Cardiac muscle cell (in vitro differentiated cells and primary cell): Measurements from ENCODE around the gene LGALS8. TPM values are rescaled to one million over a fixed set of nuclear protein-coding genes. Genes with fewer than 3 reads are reported as not detected.
"Not testable (repeated sequence)": the region's sequence is repeated elsewhere in the genome, so short reads cannot be mapped to it uniquely, and the experiment has no call there.

Source experiments
- DNase-seq, 2 donors: peaks; one replicate each; pipeline versions ENCODE4 v3.0.0 to v3.0.0-alpha.2; 2010 to 2017; ENCODE audit warnings: low read depth in 1 of 2, low spot score in 1 of 2
- H3K27ac ChIP-seq: fragments of 200-600 bp; sonication (generic); 2 replicates; pipeline ENCODE4 v1.5.1; 2016
- H3K27me3 ChIP-seq: fragments of 200-600 bp; sonication (generic); 2 replicates; pipeline ENCODE4 v1.6.0; 2016; ENCODE audit warnings: control low read depth
- H3K36me3 ChIP-seq: fragments of 200-600 bp; sonication (generic); 2 replicates; pipeline ENCODE4 v1.5.1; 2016; ENCODE audit warnings: control low read depth
- H3K4me1 ChIP-seq: fragments of 200-600 bp; sonication (generic); 2 replicates; pipeline ENCODE4 v1.8.1; 2017; ENCODE audit warnings: low read depth, mild to moderate bottlenecking, mixed run types
- H3K4me3 ChIP-seq: fragments of 200-600 bp; sonication (generic); 2 replicates; pipeline ENCODE4 v1.5.1; 2016; ENCODE audit warnings: mild to moderate bottlenecking
- H3K9me3 ChIP-seq: fragments of 200-600 bp; sonication (generic); 2 replicates; pipeline ENCODE4 v1.5.1; 2017; ENCODE audit warnings: low read depth, mild to moderate bottlenecking, control low read depth
- polyA plus RNA-seq: library from polyadenylated mRNA; unstranded; fragments of >200 nt; fragmentation: Nextera tagmentation; extraction: Ambion mirVana; gene quantifications from 2 replicates; pipeline ENCODE4 v1.2.1, GENCODE V29; 2016
- total RNA-seq: library from RNA; depleted of rRNA; stranded (reverse); fragments of >200 nt; gene quantifications from 2 replicates; pipeline ENCODE4 v1.2.3, GENCODE V29; 2016
- TF ChIP-seq, protein P1 (sequence below): IDR thresholded peaks from 2 replicates; pipeline ENCODE4 v1.5.1; 2012; ENCODE audit warnings: low read depth, mild to moderate bottlenecking, low read length

Gene LGALS8
- 14.4 TPM in 2 replicates for total RNA-seq
- 14.2 and 19.0 TPM in 2 replicates for polyA plus RNA-seq

- DNase-seq = peak; percentile 64 to 89
- Histone ChIP-seq H3K27me3 (no peaks in the 10 kb centered on the region), H3K4me1 (no peaks in the 10 kb centered on the region), H3K27ac (no peak within 1 kb of the TSS), H3K36me3 (no peaks in the 10 kb centered on the region), H3K4me3 (peak within 1 kb of the TSS; percentile 42), H3K9me3 (no peaks in the 10 kb centered on the region)
- TF ChIP-seq, protein P1, sequence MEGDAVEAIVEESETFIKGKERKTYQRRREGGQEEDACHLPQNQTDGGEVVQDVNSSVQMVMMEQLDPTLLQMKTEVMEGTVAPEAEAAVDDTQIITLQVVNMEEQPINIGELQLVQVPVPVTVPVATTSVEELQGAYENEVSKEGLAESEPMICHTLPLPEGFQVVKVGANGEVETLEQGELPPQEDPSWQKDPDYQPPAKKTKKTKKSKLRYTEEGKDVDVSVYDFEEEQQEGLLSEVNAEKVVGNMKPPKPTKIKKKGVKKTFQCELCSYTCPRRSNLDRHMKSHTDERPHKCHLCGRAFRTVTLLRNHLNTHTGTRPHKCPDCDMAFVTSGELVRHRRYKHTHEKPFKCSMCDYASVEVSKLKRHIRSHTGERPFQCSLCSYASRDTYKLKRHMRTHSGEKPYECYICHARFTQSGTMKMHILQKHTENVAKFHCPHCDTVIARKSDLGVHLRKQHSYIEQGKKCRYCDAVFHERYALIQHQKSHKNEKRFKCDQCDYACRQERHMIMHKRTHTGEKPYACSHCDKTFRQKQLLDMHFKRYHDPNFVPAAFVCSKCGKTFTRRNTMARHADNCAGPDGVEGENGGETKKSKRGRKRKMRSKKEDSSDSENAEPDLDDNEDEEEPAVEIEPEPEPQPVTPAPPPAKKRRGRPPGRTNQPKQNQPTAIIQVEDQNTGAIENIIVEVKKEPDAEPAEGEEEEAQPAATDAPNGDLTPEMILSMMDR = no peak
These were observed at the start of gene LGALS8 for GRCh38 chr1:236523704-236524141. Gene LGALS8 (plus strand): TSS chr1:236523982. CDS start chr1:236526071, 2,089 bp downstream.

DNA sequence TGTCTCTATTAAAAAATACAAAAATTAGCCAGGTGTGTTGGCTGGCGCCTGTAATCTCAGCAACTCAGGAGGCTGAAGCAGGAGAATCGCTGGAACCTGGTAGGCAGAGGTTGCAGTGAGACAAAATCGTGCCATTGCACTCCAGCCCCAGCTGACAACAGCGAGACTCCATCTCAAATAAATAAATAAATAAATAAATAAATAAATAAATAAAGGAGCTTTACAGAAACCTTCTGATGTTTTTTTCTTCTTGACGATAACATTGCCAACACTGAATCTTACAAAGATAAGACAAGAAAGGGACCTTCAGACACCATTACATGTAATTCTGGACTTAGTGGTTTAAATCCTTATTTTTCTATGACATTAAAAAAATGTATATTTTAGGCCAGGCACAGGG lies 47.8 kb upstream of the LGALS8 start:
- no peak for DNase-seq
- TF ChIP-seq, protein P1 = no peak
- Histone ChIP-seq H3K27me3 (no peaks in the 10 kb centered on the region), H3K36me3 (no peaks in the 10 kb centered on the region), H3K9me3 (no peaks in the 10 kb centered on the region), H3K4me3 (no peak overlapping the region), H3K27ac (no peak overlapping the region), H3K4me1 (no peaks in the 10 kb centered on the region)

DNA sequence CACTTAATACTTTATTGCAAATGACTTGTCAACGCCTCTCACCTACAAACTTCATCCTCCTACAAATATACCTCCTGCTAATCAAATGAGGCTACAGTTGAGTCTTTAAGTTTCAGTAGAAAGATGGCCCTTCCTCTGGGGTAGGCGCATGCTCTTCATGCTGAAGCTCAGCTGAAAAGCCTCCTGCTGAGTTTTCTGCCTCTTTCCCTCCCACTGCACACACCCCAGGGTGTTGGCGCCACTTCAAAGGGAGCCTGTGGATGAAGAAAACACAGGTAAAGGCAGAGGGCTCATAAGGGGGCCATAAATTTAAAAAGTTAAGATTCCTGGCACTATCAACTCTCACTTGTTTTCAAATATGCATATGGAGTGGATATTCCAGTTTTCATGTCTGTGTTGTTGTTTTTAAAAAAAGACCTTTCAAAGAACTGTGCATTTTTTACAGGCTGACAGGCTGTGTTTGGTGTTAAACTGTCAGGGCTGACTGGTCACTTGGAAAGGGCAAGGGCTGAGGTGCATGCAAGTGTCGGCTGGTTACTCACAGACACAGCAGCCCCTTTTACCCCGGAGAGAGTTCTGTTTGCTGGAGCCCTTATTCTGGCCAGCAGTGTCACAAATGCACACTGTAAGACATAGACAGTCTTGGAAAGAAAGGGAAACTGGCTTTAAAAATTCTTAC lies 42.9 kb upstream of the LGALS8 start:
- Histone ChIP-seq H3K4me3 (no peak overlapping the region), H3K27ac (no peak overlapping the region), H3K4me1 (no peaks in the 10 kb centered on the region), H3K36me3 (no peaks in the 10 kb centered on the region), H3K9me3 (no peaks in the 10 kb centered on the region), H3K27me3 (no peaks in the 10 kb centered on the region)
- peak in 1 of 2 donors; percentile 17 for DNase-seq
- TF ChIP-seq, protein P1 = no peak

DNA sequence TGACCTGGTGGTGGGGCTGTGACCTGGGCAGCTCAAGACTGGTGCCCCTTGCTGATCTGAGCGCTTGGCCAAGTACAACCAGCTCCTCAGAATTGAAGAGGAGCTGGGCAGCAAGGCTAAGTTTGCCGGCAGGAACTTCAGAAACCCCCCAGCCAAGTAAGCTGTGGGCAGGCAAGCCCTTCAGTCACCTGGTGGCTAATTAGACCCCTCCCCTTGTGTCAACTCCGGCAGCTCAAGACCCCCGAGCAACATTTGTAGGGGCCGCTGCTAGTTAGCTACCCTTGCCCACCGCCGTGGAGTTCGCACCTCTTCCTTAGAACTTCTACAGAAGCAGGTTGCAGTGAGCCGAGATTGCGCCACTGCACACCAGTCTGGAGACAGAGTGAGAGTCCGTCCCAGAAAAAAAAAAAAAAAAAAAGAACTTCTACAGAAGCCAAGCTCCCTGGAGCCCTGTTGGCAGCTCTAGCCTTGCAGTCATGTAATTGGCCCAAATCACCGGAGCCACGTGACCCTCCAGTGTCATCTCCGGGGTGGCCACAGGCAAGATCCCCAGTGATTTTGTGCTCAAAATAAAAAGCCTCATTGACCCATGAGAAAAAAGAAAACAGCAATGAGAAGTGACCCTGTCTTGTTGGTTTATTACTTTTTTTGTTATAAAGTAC lies 39.3 kb upstream of the LGALS8 start:
- DNase-seq = no peak
- TF ChIP-seq, protein P1 = no peak
- Histone ChIP-seq H3K27ac (no peak overlapping the region), H3K27me3 (no peaks in the 10 kb centered on the region), H3K4me3 (no peak overlapping the region), H3K9me3 (no peaks in the 10 kb centered on the region), H3K36me3 (no peaks in the 10 kb centered on the region), H3K4me1 (no peaks in the 10 kb centered on the region)

GRCh38 chr1:236486356-236487002 lies 37.3 kb upstream of the LGALS8 start:
- TF ChIP-seq, protein P1 = no peak
- H3K4me3 ChIP-seq = no peak overlapping the region
- DNase-seq = no peak

DNA sequence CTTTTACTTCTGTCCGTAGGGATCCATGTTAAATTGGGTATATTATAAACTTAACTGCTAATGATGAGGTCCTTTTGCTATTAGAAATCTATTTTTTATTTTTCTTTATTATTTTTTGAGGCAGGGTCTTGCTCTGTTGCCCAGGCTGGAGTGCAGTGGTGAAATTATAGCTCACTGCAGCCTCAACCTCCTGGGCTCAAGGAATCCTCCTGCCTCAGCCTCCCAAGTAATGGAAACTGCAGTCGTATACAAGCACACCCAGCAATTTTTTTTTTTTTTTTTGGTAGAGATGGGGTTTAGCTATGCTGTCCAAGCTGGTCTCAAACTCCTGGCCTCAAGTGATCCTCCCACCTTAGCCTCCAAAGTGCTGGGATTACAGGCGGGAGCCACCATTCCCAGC lies 34.6 kb upstream of the LGALS8 start:
- not testable (repeated sequence) for H3K36me3 ChIP-seq, H3K4me1 ChIP-seq, H3K27ac ChIP-seq, H3K27me3 ChIP-seq, H3K9me3 ChIP-seq, H3K4me3 ChIP-seq, DNase-seq

More at GRCh38 chr1:236486356-236487002, 37.3 kb upstream of the LGALS8 start:
- no peaks in the 10 kb centered on the region for H3K36me3 ChIP-seq
- H3K9me3 ChIP-seq = no peaks in the 10 kb centered on the region
- H3K27ac ChIP-seq = no peak overlapping the region
- H3K27me3 ChIP-seq = no peaks in the 10 kb centered on the region
- peaks cover 2% of the 10 kb centered on the region for H3K4me1 ChIP-seq
